NCI-H2081 treated with DMSO at 0.1 percent for 48 hours (cell line): ENCODE measurements around the gene PCCA.
"Not testable (repeated sequence)": the region's sequence is repeated elsewhere in the genome, so short reads cannot be mapped to it uniquely, and the experiment has no call there.

Source experiments
- DNase-seq: peaks from one replicate; lab custom pipeline; 2025; lab: John Stamatoyannopoulos, UW

The PCCA gene

DNA sequence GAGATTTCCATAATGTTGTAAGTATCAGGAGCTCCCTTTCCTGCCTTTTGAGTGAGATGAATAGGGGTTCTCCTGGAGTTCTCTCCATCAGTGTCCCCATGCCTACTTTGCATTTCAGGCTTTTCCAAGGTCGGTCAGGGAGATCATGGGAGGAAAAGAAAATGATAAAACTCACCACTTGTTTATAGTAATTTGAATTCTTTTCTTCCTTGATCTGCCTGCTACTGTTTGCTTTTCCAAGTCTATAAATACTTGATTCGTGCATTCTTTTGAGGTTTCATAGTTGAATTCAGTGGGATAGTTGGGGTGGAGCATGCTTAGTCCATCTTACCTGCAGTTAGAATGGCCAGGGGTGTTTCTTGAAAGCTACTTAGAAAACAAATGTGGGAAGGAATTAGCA is 51.5 kb downstream of the PCCA start:
- no peak for DNase-seq

DNA sequence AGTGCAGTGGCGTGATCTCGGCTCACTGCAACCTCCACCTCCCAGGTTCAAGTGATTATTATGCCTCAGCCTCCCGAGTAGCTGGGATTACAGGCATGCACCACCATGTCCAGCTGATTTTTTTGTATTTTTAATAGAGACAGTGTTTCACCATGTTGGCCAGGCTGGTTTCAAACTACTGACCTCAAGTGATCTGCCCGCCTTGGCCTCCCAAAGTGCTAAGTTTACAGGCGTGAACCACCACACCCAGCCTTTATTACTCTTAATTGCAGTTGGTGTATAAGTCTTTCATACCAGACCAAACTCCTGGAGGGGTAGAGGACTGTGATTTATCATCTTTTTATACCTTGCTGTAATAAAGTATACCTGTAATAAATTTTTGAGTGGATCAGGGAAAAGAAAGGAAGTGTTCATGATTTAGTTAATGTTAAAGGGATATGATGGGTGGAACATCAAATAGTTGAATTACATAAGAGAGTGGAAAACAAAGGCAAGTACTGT is 52.6 kb downstream of the PCCA start:
- not testable (repeated sequence) for DNase-seq

DNA sequence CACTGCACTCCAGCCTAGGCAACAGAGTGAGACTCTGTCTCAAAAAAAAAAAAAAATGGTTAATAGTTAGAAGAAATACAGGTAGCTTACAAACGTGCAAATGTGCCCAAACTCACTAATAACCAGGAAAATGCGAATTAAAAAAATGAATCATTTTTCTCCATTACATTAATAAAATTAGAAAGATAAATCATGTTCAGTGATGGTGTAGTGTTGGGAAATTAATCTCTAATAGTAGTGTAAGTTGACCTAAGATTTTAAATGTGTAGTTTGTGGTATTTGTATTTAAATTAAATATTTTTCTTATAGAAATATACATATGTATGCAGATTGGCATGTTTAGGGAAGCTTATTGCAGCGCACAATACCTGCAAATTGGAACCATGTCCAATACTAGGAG is 57.6 kb downstream of the PCCA start:
- no peak for DNase-seq

DNA sequence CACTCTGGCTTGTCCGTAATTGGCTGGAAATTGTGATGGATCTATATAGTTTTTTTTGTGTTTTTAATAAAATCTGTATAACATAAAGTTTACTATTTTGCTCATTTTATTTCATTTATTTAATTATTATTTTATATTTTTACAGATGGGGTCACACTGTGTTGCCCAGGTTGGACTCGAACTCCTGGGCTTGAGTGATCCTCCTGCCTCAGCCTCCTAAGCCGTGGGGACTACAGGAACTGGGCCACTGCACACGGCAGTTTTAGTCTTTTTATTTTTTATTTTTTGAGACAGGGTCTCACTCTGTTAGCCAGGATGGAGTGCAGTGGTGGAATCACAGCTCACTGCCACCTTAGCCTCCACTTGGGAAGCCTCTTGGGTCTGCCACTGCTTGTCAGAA is 58.9 kb downstream of the PCCA start:
- DNase-seq: no peak

DNA sequence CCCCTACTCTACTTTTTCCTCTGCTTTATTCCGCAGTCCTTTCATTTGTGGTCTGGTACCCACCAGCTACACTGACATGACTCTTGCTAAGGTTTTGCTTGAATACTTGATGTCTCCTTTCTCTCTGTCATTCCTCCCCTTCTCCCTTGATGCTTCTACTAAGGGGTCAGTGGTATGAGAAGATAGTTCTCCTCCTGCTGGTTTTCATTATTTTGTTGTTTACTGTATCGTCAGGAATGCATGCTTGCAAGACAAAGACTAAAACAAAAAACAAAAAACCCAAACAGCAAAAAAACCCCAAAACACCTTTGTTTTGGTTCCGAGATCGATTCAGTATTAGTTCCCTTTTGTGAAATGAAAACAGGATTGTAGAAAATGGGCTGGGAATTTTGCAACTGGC is 59.5 kb downstream of the PCCA start:
- DNase-seq: no peak

DNA sequence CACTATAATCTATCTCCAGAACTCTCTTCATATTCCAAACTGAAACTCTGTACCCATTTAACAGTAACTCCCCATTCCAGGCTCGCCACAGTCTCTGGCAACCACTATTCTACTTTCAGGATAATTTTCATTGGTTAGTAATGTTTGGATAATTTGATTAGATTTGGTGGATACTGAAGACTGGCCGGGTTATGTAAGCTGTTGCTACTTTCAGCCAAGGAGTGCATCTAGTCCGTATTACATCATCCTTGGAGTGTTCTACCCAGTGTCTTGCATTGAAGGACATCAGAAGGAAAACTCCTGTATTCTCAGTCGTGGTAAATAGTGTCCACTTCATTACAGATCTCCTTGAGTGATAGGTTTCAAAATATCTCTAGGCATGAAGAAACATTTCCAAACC is 60.5 kb downstream of the PCCA start:
- no peak for DNase-seq

DNA sequence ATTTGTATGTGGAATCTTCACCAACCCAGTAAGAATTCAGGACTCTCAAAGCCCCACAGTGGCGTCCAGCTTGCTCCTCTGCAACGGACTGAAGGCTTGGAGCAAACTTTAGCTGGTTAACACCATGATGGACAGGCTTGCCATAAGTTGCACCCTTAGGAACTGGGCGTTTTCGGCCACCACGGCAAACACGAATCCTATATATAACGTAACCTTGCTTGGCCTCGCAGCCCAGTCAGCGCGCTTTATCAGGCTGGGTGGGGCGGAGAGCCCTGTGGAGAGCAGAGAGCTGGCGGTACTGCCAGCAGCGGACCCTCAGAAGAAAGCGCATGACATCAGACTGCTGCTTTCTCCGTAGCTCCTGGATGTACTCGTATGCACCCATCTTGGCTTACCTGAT is 61.8 kb downstream of the PCCA start:
- DNase-seq: not testable (repeated sequence)

DNA sequence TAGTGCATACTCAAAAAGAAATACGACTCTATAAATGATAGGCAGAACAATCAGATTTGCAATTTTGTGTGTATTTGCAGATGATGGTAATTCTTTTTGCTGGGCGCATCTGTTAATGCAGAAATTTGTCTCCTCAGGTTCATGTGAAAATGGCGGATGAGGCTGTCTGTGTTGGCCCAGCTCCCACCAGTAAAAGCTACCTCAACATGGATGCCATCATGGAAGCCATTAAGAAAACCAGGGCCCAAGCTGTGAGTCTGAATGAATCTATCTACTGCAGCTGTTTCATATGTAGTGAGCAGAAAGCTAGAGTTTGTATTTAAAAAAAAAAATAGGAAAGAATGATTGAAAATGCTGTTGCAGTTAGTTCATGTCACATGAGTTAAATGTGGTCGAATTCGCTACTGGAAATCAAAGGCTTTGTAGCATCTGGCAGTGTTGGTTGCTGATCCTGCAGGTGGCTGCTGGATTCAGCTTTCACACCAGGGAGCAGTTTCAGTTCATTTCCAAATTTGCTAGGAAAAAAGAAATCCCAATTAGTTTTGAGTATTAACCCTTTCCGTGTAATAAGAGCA is 66.0 kb downstream of the PCCA start:
- no peak for DNase-seq

DNA sequence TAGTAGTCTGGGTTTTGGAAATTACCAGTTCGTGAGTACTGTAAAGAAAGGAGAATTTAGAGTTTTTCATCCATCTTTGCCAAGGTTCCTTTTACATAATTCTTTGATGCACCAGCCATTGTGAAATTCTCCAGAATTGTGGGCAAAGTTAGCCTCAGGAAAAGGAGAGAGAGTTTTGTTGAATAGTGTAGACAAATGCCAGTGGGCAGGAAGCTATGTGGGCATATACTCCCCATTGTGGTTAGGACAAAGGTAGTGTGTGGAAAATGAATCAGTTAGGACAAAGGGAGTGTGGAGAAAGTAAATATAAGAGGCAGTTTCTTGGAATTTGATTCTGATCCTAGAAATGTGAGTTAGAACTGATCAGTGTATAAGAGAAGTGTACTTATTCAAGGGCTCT is 67.9 kb downstream of the PCCA start:
- no peak for DNase-seq

DNA sequence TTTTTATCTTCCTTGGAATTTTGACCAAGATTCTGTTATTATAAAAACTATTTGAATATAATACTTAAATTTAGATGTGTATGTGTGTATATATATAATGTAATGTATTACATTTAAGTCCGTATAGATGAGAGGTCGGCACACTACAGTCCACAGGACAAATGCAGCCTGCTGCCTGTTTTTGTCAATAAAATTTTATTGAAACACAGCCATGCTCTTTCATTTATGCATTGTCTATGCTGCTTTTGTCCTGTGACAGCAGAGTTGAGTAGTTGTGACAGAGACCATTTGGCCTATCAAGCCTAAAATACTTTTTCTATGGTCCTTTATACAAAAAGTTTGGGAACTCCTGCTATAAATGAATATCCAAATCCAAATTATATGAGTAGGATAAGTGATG is 69.7 kb downstream of the PCCA start:
- DNase-seq: no peak

DNA sequence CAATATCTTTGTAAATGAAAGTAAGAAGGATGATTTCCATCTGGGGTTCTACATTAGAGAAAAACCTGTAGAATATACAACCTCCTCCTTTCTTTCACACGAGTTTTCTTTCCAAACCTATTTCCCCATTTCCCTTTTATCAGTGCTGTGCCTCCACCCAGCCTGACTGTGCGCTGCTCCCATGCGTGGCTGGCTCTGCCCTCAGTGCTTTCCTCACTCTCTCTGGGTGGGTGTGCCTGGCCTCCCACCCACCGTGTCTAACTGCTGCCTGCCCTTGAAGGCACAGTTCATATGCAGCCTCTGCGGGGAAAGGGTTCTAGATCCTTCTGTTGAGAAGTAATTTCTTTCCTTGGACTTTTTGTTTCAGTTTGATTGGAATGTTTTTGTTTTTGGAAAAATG is 70.7 kb downstream of the PCCA start:
- no peak for DNase-seq

DNA sequence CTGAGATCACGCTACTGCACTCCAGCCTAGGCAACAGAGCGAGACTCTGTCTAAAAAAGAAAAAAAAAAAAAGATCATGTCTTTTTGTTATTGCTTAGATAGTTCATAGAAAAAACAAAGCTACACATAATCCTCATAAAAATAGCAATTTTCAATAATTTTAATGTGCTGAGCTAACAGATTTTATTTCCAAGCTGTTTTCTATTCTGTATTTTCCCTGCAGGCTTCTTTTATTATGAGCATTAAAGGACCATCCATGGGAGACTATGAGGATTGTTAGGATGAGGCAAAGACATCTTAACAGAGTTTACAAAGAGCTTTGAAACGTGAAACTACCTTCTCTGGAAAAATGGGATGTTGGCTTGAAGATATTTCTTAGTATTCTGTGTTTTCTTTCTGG is 71.6 kb downstream of the PCCA start:
- no peak for DNase-seq

DNA sequence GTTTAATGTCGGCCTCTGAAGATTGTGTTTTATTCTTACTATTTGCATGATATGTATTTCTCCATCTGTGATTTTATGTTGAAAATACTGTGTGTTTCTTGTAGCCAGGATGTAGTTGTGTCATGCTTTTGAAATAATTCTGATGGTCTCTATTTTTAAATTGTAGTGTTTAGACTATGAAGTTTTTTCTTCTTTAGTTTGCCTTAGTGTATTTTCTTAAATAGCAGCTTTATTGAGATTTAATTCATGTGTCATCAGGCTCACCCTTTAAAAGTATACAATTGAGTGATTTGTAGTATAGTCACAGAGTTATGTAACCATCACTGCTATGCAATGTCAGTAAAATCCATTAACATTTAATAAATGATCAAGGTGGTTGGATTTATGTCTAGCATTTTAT is 74.5 kb downstream of the PCCA start:
- DNase-seq: no peak

DNA sequence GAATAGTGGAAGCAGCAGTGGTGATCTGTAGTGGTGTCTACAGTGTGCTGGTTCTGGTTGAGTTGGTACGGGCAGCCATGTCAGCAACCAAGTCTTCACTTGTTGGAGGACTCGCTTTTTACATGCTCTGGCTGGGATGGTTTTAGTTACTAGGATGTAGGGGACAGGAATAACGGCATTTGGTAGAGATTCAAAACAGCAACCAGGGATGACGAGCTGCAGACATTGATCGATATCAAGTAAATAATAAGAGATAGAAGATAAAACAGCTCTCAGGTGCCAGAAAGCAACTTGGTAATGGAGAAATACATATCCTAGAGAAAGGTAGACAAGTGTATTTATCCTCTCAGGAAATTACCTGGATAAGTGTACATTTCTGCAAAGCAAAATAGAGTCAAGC is 84.3 kb downstream of the PCCA start:
- DNase-seq: no peak

DNA sequence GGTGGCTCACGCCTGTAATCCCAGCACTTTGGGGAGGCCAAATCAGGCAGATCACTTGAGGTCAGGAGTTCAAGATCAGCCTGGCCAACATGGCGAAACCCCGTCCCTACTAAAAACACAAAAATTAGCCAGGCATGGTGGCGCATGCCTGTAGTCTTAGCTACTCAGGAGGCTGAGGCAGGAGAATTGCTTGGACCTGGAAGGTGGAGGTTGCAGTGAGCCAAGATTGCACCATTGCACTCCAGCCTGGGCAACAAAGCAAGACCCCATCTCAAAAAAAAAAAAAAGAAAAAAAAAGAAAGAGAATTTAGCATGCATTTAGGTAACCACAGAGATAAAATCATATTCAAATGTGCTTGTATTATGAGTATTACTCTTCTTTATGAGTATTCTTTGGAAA is 85.6 kb downstream of the PCCA start:
- DNase-seq: not testable (repeated sequence)

DNA sequence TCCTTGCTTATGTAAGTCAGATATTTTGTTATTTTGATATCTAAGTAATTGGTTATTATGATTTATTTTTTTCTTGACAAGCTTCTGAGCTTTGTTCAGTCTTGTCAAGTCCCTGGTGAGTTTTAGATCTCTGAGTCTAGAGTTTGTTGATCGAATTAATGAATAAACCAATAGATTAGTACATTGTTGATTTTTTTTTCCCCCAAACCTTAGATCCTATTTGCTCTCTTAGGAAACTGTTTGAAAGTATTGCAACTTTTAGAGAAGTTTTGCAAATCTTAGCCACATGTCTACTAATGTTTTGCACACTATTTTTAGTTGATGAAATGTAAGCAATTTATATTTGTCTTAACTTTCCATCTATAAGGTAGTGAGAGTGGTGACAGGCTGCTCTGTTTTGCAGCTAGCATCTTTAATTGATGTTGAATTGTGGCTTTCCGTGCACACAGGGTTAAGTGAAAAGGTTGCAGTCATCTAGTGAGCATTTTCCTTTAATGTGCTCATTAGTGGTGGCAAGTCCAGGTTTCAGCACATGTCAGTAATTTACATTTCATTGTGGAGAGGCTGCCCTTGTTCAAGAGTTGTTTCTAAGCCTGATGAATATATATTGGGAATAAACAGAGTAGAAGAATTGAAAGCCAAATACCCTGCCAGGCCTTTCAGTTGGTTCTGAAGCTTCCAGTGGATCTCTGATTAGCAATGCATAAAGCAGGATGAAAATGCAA is 86.3 kb downstream of the PCCA start:
- DNase-seq: no peak

DNA sequence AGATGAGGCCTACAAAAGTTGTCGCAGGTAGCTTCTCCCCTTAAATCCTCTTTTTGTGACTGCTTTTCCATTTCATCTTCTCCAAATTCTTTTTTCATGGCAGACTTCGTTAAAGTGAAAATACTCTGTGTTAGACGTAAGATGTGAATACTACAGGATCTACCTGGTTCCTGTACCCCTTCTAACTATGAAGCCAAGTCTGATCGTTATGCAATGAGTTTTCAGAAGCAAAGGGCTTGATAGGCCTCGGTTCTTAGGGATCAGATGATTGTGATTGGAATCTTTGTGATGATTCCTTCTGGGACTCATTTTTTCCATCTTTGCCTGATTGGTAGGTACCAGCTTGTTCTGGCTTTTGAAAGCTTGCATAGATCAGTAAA is 86.9 kb downstream of the PCCA start:
- no peak for DNase-seq

DNA sequence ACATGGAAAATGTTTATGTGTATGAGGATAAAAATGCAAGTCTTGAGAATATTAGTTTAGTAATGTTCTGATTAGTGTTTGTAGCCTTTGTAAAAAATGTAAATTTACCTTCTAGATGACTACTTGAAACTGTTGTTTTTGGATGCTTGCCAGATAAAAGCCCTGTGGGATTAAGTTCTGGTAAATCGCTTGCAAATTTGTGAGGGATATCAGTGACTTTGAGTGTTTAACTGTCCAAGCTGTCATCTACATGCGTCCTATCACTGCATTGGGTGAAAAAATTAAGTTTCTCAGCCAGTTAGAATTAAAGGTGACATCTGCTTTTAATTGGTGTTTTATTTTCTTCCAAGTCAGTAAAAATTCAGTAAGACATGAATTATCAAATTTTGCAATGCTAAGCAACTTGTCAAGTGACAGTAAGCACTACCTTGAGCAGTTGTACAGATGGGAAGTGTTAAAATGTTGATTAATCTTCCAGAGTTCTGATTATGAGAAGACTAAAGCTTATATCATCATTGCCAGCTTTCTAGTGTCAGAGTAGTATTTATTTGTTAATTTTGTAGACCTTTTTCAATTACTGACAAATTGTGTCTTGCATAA is 88.0 kb downstream of the PCCA start:
- no peak for DNase-seq

DNA sequence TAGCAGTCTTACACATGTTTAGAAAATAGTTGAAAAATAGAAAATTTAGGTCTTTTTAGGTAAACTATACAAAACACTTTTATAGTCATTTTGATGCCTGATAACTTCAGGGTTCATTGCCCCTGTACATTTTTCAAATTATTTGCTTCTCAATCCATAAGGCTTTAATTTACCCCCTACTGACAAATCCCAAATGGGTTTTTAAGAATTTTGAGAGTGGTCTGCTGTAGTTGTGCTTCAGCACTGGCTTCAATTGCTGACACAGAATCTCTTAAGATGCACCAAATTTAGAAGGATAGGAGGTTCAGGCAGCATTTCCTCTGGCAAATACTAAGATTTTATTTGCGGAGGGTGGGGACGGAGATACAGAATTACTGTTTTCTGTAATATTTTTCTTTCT is 89.4 kb downstream of the PCCA start:
- no peak for DNase-seq

DNA sequence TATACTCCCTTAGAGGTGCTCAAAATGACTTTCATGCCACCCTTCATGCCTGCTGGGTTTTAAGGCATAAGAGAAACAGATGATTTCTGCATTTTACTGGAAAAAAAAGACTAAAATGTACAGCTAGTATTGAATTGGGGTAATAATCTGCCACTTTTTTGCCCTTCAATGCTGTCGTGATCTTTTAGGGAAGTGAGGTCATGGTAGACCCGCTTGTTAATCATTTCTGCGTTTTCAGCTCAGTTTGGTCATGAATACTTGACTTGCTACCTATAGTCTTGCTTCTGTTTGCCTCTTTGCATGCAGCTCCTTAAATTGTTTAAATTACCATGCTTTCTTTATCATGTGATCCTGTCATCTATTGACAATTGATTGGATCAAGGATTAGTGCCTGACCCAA is 90.4 kb downstream of the PCCA start:
- DNase-seq: no peak

DNA sequence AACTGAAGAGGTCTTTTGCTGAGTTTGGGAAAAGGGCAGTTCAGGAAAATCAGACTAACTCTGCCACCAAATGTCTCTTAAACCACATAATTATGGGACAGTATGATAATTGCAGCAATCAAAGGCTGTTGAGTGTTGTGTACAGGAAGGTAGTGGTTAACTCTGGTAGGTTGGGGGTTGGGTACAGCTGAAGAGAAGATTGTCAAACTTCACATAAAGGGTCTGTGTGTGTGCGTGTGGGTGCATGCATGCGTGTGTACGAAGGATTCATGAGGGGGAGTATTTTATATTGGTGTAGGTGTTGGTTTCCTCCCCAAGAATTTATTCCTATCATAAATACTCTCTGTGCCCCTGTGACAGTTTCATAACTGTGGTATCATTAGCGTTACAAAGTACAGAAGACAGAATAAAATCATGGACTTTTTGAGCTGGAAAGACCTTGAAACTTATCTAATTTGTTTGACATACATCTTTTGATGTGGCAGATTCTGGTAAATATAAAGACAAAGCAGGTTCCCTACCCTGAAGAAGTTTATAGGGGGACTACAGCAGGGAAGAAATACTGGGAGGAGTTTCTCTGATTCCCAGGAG is 94.1 kb downstream of the PCCA start:
- no peak for DNase-seq

DNA sequence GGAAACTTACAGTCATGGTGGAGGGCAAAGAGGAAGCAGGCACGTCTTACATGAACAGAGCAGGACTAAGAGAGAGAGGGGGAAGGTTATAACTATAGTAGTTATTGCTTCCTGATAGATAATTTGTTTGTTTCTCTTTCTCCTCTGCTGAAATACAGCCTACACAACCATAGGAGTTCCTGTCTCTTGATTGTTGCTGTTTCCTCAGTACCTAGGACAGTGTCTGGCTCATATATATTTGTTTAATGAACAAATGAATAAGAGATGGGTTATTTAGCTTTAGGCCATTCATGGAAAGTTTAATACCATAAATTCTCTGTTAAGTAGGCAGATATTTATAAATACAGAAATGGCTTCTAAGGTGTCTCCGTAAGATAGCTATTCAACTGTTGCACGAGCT is 95.2 kb downstream of the PCCA start:
- DNase-seq: no peak

DNA sequence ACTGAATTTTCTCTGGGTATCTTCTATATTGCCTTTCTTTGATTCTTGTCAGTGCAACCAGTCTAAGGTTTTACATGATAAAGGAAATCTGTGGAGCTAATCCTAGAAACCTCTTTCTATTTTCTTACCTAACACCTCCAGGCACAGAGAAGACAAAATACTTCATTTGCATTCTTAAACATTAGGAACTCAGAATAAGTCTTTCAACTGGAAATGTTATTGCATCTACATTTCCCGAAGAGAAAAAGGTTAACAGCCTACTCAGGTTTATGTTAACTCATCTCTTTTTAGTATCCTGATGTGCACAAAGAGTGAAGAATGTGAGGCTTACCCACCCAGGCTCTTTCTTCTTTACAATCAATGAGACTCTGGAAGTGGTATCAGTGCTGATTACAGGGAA is 106.7 kb downstream of the PCCA start:
- DNase-seq: no peak
